GM19468 (cell line): Measurements from ENCODE around the gene LRTM1.

ENCODE experiments used
- ATAC-seq: cut with Tn5 transposase; IDR thresholded peaks from one replicate; pipeline ENCODE4 v1.9.1; 2021; ENCODE audit warnings: mild to moderate bottlenecking, moderate library complexity, moderate number of reproducible peaks; ENCODE audit not compliant: unreplicated experiment; ENCODE audit errors: extremely low read depth

LRTM1 gene

DNA sequence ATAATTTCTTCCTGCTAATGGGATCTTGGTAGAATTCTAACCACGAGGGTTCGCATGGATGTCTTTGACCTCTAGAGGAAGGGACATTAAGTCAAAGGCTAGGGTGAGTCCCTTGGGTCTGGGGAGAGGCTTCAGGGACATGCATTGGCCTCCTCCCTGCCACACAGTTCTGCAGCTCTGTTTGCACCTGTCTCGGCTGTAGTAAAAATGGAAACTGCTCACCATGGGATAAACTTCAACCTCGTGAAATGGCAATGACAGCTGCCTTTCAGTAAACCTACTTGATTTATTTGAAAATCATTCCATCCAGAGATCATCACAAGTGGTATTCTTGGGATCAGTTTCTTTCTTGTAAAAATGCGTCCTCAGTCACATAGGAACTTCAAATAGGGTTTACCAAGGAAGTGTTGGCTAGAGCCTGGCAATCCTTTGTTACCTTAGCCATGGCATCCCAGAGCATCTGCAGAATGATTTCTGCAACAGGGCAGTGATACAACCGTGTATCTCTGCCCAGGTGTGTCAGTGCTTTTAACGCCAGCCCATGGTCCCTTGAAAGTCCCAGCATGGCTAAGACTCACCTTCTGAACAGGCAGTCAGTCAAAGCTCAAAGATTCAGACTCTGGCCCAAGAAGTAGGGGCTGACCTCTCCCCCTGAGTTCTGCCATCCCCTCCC lies 14.0 kb upstream of the LRTM1 start:
- ATAC-seq, result no peak

GRCh38 chr3:54940971-54941370 lies 13.1 kb upstream of the LRTM1 start:
- ATAC-seq, result no peak

- ATAC-seq, result no peak
Measured at GRCh38 chr3:54939557-54940300, 11.9 kb upstream of the LRTM1 start.

GRCh38 chr3:54936561-54936960 lies 8.7 kb upstream of the LRTM1 start:
- no peak for ATAC-seq

- no peak for ATAC-seq
Measured at GRCh38 chr3:54935869-54936268, 8.0 kb upstream of the LRTM1 start.

DNA sequence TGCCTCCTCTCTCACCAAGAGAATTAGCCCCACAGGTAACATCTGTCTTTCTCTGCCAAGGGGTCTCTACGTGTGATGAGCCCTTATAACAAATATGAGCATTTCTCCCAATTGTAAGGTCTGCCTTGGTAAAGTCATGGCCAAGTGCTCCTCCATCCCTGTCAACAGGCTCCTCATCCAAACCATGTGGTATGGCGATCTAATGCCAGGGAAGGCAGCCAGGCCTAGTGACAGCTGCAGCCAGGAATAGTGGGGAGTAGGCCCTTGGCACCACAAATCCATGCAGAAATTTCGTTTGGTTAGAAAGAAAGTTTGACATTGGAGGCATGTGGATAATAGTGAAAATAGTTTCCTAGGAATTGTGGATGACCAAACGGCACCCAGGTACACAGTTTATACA lies 4.7 kb upstream of the LRTM1 start:
- ATAC-seq, result no peak

GRCh38 chr3:54931182-54931581 lies 3.3 kb upstream of the LRTM1 start:
- no peak for ATAC-seq

- no peak for ATAC-seq
Measured at GRCh38 chr3:54918516-54918915, 9.3 kb downstream of the LRTM1 start.

GRCh38 chr3:54917862-54918261 lies 10.0 kb downstream of the LRTM1 start:
- ATAC-seq, result no peak

DNA sequence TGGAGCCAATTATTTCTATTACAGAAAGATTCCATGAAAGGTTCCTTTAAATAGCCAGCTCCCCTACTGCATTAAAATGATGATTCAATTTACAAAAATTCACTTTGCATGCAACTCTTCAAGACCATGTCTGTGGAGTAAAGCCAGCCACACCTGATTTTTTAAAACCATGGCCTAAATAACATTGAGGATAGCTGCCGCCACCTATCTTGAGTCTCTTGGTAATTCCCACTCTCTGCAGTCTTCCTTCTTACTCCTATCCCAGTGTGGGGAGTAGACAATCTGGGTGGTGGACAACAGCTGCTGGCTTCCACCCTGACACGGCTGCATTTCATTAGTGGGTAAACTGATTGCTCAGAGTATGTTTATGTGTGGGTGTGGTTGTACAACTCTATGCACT lies 10.7 kb downstream of the LRTM1 start:
- ATAC-seq, result no peak

- ATAC-seq, result no peak
Measured at GRCh38 chr3:54916732-54917131, 11.1 kb downstream of the LRTM1 start.

GRCh38 chr3:54915976-54916375 lies 11.9 kb downstream of the LRTM1 start:
- ATAC-seq, result no peak

DNA sequence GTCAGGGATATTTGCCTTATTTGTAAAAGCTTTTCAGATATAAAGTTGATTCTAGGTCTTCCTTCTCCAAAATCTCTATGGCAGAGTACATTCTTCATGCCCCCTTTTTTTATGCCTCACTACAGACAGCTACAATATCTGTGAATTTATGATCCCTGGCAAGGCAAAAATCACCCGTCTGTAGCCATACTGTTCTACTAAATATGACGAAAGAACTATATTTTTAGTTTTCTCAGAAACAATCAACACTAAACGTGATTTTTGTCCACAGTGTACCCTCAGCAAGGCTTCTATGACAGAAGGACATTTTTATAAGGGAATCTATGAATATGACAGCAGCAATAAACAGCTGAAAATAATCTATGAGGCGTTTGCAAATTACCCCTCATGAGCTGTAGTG lies 12.7 kb downstream of the LRTM1 start:
- ATAC-seq, result no peak

GRCh38 chr3:54914180-54914579 lies 13.7 kb downstream of the LRTM1 start:
- ATAC-seq, result no peak

GRCh38 chr3:54909191-54909590 lies 18.7 kb downstream of the LRTM1 start:
- no peak for ATAC-seq

DNA sequence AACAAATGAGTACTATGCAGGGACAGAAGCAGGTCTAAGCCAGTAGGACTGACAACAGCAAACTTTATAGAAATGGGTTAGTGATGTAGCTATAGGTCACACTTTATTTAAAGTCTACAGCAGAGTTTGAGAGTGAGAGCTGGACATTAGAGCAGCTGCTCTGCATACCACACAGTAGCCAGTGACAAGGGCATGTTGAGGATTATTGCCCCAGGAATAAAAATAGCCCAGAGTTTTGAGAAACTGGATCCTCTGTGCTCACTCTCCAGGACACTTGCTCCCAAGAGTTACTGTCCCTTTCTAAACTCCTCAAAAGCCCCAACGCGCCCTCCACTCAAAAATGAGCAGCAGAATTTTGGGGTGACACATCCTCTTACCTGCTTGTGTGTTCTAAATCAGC lies 21.1 kb downstream of the LRTM1 start:
- no peak for ATAC-seq

GRCh38 chr3:54905920-54906319 lies 21.9 kb downstream of the LRTM1 start:
- no peak for ATAC-seq

DNA sequence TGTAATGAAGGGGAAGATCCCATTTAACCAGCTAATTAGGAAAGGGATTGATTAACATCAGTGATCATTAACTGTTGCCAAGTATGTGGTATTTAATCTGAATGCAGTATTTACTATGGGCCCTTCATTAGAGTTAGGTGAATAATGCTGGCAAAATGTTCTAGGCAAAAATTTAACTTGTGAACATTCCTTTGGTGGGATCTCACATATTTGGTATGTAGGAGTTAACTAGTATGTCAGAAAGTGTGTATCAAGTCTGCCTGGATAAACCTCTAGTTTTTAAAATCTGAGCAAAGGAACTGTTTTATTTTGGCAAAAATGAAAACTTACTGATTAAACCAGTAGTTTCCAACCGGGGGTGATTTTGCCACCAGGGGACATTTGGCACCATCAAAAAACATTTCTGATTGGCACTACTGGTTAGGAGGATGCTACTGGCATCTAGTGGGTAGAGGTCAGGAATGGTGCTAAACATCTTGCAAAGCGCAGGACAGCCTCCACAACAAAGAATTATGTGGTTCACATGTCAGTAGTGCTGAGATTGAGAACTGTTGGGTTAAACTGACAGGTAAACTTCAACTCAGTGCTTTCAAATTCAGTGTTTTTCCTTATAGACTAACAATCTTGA lies 22.5 kb downstream of the LRTM1 start:
- no peak for ATAC-seq

DNA sequence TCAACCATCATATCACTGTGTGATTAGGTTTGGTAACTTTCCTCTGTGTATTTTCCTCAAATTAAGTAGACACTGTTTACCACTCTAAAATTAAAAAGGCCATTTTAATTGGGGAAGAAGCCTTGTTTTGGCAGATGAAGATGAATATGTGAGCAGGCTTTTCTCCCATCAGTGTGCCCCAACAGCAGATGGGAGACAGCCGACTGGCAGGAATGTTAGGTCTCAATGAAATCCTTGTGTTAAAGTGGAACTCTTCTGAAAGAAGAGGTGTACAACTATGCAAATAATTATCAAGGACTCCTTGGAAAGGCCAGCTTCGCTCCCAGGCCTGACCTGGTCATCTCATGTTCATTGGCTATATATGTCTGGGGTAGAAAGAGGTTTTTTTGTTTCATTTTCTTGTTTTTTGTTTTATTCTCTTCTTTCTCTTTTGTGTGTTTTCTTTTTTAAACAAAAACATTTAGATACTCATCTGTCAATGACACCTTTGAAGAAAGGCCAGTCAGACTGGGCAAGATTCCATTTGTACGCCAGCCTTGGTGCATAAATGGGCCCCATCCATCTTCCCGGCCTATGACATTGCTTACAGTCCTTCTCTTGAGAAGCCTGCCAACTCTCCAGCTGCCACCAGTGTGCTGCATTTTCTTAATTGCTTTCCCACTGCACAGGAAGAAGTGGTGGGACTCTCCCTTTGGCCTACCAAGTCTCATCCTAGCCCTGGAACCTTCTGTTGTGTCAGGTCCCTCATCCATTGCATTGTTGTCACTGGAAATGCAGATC lies 25.8 kb downstream of the LRTM1 start:
- no peak for ATAC-seq

DNA sequence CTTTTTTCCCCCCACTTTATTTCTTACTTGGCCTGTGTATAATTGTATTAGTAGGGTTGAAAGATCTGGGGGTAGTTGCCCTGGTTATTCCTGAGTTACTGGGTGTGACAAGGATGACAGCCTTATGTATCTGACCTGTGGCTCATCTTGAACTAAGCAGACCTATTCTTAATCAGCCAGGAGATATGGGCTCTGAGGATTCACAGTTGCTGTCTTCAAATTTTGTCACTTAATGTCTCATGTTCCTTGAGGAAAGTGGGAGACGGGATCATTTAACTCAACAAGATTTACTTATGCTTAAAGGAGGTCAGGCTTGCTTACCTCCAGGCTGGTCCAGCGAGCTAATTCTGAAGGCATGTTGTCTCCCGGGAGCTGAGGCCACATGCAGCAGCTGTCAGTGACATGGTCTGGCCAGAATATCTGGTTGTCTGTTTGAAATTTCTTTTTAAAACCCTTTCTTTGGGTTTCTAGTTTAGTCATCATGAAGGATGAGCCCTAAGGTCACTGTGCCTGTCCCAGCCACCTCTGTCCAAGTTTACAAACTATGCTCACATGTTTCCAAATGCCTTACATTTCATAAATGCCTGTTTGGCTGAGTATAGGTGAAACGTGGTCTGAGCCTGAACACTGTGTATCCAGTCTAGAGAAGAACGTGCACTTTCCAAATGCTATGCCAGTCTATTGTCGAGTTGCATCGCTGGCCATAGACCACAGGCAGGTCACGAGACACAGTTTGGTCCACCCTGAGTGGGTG lies 26.8 kb downstream of the LRTM1 start:
- ATAC-seq, result no peak
